Right hindlimb (tissue), 1 donor: ENCODE data around the gene TSPAN32.
"Not testable (repeated sequence)": the region's sequence is repeated elsewhere in the genome, so short reads cannot be mapped to it uniquely, and the experiment has no call there.

Source experiments
- DNase-seq: peaks from one replicate; pipeline ENCODE4 v3.0.0-alpha.2; 2018

Gene TSPAN32

GRCh38 chr11:2346014-2346413, 44.2 kb downstream of the TSPAN32 start:
- no peak for DNase-seq

DNA sequence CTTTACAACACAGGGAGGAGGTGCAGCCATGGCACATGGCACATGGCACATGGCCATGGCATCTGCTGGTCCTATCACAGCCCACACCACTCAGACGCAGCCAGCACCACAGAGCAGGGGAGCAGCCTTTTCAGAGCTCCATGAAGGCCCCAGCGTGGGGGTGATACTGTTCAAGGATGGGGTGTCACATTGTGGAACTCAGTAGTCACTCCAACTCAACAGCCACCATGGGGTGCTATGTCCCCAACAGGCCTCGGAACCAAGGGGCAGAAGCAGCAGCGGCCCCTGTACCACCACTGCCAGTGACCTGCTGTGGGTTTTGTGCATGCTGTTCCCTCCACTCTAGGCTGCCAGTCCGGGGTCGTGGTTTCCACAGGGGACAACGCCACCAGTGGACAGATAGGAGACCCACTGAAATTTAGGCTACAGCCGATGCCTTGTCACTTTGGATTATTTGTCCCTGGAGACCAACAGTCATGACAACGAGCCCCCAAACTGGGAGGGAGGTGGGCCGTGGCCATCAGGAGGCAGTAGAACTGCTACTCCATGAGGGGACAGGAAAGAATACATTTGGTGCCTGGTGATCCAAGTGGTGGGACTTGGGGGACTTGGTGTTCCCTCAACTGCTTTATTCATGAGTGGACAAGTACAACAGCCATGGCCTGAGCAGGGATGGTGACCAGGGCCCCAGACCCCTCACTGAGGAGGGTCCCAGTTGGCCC, 44.9 kb downstream of the TSPAN32 start:
- DNase-seq, result no peak

DNA sequence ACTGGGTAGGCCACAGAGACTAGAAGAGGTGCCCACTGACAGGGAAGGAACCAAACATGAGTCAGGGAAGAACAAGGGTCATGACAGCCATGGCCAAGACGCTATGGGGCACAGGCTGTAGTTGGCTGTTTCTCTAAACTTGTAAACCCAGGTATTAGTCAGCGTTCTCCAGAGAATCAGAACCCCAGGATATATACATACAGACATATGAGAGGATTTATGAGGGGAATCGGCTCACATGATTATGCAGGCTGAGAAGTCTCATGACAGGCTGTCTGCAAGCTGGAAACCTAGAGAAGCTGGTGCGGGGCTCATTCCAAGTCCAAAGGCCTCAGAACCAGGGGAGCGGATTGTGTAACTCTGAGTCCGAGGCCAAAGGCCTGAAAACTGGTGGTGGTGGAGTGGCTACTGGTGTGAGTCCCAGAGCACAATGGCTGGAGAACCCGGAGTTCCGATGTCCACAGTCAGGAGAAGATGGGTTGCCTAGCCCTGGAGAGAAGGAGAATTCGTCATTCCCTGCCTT, 45.6 kb downstream of the TSPAN32 start:
- DNase-seq, result no peak

GRCh38 chr11:2348986-2349385, 47.2 kb downstream of the TSPAN32 start:
- no peak for DNase-seq

GRCh38 chr11:2351701-2352100, 49.9 kb downstream of the TSPAN32 start:
- DNase-seq, result no peak

DNA sequence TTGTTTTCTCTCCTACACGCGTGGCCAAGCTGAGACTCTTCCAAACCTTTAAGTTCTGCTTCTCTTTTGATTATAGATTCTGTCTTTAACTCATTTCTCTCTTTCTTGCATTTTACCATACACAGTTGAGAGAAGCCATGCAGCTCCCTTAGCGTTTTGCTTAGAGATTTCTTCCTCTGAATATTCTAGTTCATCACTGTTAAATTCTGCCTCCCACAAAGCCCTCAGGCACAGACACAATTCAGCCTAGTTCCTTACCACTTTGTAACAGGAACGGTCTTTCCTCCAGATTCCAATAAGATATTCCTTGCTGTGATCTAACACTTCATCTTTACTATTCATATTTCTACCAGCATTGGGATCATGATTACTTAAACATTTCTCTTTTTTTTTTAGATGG, 50.6 kb downstream of the TSPAN32 start:
- no peak for DNase-seq

DNA sequence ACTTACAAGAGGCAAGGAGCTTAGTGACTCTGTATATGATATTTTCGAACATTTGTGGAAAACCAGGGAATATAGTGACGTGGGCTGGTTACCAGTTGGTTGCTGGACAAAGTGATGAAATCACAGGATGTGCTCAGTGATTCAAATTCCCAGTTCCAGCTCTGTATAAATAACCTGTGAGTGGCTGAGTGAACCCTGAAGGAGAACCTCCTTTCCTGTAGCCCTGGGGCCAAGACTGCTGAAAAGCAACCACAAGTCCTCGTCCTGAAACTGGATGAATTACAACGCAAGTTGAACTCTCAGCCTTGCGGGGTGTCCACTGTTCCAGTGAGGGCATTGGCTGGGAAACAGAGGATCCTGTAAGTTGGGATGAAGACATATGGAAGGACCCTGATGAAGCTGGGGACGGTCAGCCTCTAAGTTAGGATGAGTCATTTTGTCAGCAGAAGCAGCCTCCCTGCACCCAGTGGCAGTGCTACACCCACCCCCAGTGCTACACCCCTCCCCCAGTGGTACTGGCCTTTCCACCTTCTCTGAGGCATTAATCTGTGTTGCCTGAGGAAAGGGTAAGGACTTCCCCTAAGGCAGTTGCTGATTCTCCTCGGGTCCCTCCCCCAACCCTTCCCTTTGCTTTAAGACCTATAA, 53.3 kb downstream of the TSPAN32 start:
- DNase-seq, result no peak

GRCh38 chr11:2357246-2357645, 55.4 kb downstream of the TSPAN32 start:
- DNase-seq, result no peak

- not testable (repeated sequence) for DNase-seq
These were observed 55.8 kb downstream of the TSPAN32 start for GRCh38 chr11:2357651-2358050.

DNA sequence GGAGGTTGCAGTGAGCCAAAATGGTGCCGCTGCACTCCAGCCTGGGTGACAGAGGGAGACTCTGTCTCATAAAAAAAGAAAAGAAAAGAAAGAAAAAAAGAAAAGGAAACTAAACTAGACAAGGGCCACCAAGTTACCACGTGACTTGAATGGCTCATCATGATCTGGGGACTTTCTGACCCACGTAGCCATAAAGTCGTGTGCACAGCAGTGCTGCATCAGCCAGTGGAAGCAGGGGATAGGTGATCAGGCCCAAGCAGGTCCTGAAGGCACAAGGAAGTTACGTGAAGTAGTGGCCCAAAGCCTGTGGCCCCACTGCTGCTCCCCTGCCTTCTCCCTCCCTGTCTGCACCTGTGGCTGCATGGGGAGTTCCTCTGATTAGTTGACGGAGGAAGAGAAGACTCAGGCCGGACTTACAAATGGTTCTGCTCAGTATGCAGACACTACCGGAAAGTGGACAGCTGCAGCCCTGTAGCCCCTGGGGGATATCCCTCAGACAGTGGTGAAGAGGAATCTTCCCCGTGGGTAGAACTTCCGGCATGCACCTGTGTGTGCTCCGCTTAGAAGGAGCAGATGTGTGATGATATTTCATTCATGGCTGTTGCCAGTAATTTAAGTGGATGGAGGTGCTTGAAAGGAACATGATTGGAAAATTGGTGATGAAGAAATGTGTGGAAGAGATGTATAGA, 57.1 kb downstream of the TSPAN32 start:
- DNase-seq, result no peak

GRCh38 chr11:2359557-2359956, 57.7 kb downstream of the TSPAN32 start:
- DNase-seq, result no peak

DNA sequence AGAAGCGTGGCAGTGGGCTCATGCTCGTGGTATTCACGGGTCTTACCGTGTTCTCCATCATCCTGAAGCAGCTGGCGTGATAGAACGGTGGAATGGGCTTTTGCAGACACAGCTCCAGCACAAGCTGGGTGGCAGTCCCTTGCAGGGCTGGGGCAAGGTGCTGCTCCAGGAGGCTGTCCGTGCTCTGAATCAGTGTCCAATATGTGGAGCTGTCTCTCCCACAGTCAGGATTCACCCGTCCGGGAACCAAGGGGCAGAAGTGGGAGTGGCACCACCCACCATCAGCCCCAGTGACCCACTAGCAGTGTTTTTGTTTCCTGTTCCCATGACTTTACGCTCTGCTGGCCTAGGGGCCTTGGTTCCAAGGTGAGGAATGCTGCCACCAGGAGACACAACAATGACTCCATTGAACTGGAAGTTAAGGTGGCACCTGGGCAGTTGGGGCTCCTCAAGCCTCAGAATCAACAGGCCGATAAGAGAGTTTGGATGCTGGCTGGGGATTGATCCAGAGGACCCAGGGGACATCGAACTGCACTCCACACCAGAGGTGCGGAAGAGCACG, 58.3 kb downstream of the TSPAN32 start:
- no peak for DNase-seq

DNA sequence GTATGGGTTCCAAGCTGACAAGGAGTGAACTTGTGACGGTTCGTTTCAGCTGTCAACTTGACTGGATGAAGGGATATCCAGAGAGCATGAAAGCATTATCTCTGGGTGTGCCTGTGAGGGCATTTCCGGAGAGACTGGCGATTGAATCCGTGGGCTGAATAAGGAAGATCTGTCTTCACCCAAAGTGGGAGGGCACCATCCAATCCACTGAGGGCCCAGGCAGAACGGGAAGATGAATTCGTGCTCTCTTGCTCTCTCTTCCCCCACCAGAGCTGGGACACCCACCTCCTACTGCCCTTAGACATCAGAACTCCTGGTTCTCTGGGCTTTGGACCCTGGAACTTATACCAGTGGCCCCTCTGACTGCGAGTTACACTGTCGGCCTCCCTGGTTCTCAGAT, 59.8 kb downstream of the TSPAN32 start:
- DNase-seq, result no peak

DNA sequence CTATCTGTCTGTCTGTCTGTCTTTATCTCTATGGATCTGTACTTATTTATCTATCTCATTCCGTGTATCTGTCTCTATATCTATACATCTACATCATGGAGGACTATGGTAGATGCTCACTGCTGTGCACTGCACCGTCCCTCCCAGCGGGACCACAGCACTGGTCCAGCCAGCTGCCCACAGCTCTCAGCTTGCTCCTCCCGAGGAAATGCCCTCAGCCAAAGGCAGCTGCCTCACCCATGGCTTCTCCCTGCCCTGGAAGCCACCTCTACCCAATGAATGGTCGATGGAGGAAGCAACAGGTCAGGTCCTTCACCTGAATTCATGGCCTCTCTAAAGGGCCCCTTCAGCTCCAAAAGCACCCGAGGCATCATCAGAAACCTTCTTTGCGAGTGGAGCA, 60.6 kb downstream of the TSPAN32 start:
- no peak for DNase-seq

DNA sequence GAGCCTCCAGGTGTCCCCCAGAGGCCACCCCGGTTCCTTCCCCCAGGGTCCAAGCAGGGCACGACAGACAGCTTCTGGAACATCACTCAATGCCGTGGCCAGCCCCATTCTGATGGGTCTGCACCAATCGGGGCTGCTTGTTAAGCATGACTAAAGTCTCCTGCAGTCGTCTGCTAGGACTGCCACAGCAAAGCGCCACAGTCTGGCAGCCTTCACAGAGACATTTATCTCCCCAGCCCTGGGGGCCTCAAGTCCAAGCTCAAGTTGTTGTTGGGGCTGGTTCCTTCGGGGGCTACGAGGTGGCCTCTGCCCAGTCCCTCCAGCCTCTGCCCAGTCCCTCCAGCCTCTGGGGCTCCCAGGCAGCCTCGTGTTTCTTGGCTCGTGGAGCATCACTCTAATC, 61.3 kb downstream of the TSPAN32 start:
- DNase-seq, result no peak

GRCh38 chr11:2363577-2364370, 62.0 kb downstream of the TSPAN32 start:
- no peak for DNase-seq

GRCh38 chr11:2364386-2364785, 62.6 kb downstream of the TSPAN32 start:
- not testable (repeated sequence) for DNase-seq

GRCh38 chr11:2365571-2366210, 63.9 kb downstream of the TSPAN32 start:
- DNase-seq, result no peak

- DNase-seq, result peak; percentile 59
These were observed 64.5 kb downstream of the TSPAN32 start for GRCh38 chr11:2366276-2366675.

- DNase-seq, result no peak
These were observed 64.9 kb downstream of the TSPAN32 start for GRCh38 chr11:2366733-2367132.

GRCh38 chr11:2367266-2368160, 65.7 kb downstream of the TSPAN32 start:
- DNase-seq, result no peak
